Glomerular endothelial cell (primary cell): ENCODE data around the gene ANKRD16. TPM values are rescaled to one million over a fixed set of nuclear protein-coding genes. Genes with fewer than 3 reads are reported as not detected.

Experiments used
- DNase-seq: peaks from one replicate; pipeline ENCODE4 v3.0.0-alpha.2; 2011; ENCODE audit warnings: low read depth, low spot score; ENCODE audit errors: extremely low read depth
- total RNA-seq: library from RNA; depleted of rRNA; stranded (reverse); fragments of >200 nt; gene quantifications from 2 replicates; pipeline ENCODE4 v1.2.3, GENCODE V29; 2015

ANKRD16 gene
- total RNA-seq, 1 donor from 2014 or later = 5.9 TPM

DNA sequence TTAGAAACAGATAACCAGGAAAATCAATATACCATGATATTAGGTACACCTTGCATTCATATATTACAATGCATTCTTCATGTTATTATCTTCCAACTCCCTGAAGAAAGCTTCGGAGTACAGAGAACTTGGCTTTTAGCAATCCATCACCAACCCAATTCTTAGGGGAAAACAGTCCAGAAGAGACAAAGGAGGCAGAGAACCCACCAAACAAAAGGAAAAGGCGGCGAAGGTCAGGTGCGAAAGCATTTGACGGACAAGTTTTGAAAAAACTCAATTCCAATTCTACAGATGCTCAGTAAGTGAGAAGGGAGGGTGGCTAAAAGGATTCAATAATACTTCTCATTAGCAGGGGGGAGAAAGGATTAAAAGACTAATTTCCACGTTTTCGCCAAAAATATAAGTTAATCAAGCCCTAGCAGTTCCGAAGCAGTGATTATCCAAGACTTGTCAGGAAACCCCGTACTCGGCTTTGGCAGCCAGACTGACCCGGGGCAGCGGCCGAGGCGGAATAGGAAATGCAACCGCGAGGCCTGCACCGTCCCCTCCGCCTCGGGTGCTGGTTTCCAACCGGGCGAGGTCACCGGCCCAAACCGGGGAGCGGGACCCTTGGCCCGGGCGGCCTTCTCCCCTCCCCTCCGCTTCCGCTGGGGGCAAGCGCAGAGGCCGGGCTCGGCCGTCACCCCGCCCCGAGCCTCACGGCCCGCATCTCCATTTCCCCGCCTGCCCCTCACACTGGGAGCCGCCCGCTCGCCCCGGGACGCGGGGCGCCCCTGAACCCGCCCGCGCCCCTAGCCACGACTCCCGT is 77.2 kb downstream of the ANKRD16 start:
- DNase-seq = no peak

Other genes starting within 250 kb of the ANKRD16 start
- gene ASB13, start 223.3 kb downstream of the ANKRD16 start, total RNA-seq = 12.4 and 13.8 TPM in 2 replicates
- 35.7 and 66.7 TPM in 2 replicates for gene TASOR2, start 205.1 kb downstream of the ANKRD16 start, total RNA-seq
- gene GDI2, start 76.5 kb downstream of the ANKRD16 start, total RNA-seq = 344 and 359 TPM in 2 replicates
- gene FBH1, start 350 bp upstream of the ANKRD16 start, total RNA-seq = 73.8 and 84.5 TPM in 2 replicates
- 46.7 and 47.7 TPM in 2 replicates for gene IL15RA, start 87.7 kb upstream of the ANKRD16 start, total RNA-seq
- gene IL2RA, start 172.5 kb upstream of the ANKRD16 start, total RNA-seq = not detected in 2 replicates
- 33.7 and 55.6 TPM in 2 replicates for gene RBM17, start 199.1 kb upstream of the ANKRD16 start, total RNA-seq